ENCODE data around the gene ABCA4.

GRCh38 chr1:94045465-94046056 is 75.4 kb downstream of the ABCA4 start:
- TF ChIP-seq EZH2 (IDR thresholded peaks at IDR 0.05; ENCODE audit: insufficient read depth, poor library complexity, severe bottlenecking) = no peak
- no peak for TF ChIP-seq EZH2phosphoT487 (IDR thresholded peaks at IDR 0.05; ENCODE audit: insufficient read depth, low read depth)
